Myocyte (in vitro differentiated cells): ENCODE data around the gene TBCD. TPM values are rescaled to one million over a fixed set of nuclear protein-coding genes. Genes with fewer than 3 reads are reported as not detected.
A peak's percentile ranks its signal among the peaks of the same experiment; 100 is the strongest.

Experiments
- DNase-seq: peaks from one replicate; pipeline ENCODE4 v3.0.0-alpha.2; 2012; ENCODE audit warnings: low read depth
- total RNA-seq: library from RNA; depleted of rRNA; stranded (reverse); fragments of >200 nt; gene quantifications from 2 replicates; pipeline ENCODE4 v1.2.3, GENCODE V29; 2014

Gene TBCD
- total RNA-seq, 1 donor from 2014 or later: 25.4 TPM

DNA sequence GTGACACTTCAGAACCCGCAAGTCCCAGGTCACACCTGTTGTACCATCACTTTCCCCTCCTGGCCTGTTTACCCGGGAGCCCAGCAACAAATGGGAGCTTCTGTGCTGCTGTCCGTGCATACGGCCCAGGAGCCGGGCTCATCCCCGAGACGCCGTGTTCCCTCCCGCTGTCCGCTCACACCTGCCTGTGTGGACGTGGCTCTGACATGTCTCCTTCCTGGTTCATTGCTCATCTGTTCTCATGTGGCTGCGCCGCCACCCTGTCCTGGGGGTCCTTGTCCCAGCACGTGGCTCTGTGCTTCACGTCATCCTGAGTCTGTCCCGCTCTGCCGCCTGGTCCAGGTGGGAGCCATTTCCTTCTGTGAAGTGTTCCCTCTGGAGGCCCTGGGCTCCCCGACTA lies 37.9 kb downstream of the TBCD start:
- DNase-seq: no peak

DNA sequence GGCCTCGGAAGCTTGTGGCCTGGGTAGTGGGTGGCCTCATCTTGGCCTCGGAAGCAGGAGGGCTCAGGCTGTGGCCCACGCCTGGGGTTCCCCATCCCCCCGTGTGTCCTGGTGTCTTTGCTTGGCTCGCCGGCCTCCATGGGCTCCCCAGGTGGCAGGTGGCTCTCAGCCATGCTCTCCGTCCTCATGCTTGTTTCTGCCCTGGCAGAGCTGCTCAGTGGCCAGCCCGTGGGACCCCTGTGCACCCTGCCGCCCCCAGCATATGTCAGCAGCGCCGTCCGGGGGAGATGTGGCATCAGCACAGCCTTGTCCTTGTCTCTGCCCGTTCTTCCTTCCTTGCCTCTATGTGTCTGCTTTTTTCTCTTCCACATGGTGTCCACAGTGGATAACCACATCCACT lies 38.5 kb downstream of the TBCD start:
- DNase-seq: no peak

DNA sequence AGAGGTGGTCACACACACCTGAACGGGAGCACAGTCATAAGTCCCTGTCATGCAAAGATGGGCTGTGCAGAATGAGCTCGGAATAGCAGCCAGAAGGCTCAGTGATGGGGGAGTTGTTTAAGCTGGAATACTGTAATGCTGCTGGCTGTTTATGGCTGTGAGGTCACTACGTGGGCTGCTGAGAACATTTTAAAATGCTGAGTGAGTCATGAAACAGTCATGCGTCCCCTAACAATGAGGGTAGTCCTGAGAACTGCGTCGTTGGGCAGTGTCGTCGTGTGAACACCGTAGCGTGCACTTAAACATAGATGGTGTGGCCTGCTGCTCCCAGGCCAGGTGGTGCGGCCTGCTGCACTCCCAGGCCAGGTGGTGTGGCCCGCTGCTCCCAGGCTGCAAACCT lies 39.7 kb downstream of the TBCD start:
- peak; percentile 56 for DNase-seq

DNA sequence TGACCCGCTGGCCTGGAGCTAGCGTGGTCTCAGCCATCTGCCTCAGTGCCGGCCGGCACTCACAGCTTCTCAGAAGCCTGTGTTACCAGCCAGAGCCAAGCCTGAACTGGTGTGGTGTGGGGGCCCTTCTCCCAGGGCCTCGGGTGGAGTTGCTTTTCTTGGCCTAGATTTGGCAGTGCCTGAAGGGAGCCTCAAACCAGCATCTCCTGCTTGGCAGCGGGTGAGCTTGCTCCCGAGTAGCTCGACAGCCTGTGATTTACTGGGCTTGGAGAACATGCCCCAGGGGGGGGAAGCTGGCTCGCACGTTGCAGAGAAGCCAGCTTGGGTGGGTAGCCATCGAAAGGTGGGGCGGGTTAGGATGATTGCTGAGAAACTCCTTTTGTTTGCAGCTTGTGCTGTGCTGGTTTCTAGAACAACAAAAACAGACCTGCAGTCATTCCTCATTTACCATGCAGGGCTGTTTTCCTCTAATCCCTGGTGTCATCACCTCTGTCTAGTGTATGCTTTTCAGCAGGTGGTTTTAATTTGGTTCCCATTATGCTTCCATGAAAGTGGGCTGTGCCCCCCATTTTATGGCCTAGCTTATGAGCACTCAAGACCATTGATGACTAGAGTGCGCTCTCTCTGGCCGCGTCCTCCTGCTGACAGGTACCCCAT lies 42.2 kb downstream of the TBCD start:
- no peak for DNase-seq

DNA sequence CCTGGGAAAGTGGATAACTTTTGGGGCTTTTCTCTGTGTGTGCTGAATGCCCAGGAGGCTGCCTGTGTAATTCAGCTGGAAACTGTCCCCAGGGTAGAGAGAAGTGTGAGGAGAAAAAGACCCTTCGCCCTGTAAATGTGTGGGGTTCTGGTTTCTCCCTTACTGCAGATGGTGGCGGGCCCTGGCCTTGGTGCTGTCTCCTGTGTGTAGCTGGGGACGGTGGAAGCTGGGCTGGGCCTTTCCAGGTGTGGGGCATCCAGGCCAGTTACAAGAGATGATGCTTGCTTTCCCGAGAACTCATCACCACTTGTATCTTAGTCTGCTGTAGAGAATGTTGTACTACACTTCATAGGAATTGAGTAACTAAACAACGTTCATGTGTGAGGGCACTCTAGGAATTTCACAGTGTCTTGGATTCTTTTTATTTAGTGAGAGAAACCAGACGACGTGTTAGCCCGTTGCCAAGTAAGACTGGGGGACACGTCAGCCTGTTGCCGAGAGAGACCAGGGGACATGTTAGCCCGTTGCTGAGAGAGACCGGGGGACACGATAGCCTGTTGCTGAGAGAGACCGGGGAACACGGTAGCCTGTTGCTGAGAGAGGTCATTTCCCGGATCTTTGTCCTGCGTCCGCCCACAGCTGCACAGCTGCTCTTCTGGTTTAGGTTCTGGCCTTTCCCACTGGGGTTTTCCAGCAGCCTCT lies 43.1 kb downstream of the TBCD start:
- DNase-seq: peak; percentile 26

DNA sequence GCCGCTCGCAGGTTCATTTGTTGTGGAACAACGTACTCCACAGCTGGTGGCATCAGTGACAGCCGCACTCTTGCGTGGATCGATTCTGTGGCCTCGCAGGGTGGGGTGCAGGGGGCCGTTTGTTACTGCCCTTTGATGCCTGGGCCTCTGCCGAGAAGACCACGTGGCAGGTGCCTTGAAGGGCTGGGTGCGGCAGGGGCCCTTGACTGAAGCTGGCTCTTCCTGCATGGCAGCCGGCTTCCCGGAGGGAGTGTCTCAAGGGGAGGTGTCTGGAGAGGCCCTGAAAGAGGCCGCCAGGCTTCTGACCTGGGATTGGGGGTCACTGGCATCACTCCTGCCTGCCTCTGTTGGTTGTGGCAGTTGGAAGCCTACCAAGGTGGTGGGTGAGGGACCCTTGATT lies 43.8 kb downstream of the TBCD start:
- no peak for DNase-seq

DNA sequence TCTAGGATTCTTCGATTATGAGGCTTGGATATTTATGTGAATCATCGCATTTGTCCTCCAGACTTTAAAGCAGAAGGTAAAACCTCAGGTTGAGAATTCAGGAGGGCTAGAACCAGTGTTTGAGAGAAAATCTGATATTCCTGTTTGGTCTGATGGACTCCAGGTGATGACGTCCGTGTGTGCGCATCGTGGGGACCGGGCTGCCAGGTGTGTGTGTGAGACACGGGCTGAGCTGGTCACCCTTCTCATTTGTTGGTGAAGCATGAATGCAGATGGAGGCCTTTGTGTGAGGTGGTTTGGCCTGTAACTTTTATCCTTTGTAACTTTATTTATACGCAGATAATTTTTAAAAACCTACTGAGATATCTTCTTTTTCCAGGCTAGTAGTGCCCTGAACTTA lies 45.2 kb downstream of the TBCD start:
- no peak for DNase-seq

DNA sequence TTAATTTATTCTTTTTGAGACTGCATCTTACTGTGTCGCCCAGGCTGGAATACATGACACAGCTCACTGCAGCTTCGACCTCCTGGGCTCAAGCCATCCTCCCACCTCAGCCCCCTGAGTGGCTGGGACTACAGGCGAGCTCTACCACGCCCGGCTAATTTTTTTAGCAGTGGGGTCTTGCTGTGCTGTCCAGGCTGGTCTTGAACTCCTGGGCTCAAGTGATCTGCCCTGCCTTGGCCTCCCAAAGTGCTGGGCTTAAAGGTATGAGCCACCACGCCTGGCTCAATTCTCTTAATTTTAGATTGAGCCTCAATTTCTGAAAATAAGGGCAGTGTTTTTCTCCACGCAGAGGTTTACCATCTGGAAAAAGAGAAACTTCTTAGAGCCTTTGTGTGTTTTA lies 46.9 kb downstream of the TBCD start:
- no peak for DNase-seq

DNA sequence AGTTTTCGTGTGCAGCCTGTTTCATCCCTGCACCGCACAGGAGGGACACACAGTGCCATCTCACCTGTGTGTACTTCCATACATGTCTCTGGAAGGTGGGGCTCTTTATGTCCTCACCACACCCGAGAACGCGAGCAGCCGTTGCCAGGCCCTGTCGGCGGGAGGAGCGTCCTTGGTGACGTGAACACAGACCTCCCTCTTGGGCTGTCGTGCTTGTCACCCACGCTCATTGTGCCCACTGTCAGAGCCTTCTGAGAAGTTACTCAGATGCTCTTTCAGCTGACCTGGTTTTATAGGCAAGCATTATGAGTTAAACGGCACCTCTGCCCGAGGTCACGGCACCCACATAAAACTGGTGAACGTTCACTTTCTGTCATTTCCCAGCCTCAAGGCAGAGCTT lies 47.7 kb downstream of the TBCD start:
- DNase-seq: no peak

DNA sequence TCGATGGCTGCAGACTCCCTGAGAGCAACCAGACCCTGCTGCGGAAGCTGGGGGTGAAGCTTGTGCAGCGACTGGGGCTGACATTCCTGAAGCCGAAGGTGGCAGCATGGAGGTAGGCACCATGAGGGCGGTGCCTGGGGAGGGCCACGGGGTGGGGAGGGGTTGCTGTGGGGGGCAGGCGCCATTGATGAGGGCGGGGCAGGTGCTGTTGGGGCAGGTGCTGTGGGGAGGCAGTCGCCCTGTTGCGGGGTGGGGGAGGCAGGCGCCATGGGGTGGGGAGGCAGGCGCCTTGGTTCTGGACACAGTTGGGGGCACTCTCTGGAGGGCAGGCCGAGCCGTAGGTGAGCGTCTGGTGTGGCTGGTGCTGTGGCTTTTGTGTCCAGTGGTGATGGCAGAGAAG lies 49.0 kb downstream of the TBCD start:
- no peak for DNase-seq

DNA sequence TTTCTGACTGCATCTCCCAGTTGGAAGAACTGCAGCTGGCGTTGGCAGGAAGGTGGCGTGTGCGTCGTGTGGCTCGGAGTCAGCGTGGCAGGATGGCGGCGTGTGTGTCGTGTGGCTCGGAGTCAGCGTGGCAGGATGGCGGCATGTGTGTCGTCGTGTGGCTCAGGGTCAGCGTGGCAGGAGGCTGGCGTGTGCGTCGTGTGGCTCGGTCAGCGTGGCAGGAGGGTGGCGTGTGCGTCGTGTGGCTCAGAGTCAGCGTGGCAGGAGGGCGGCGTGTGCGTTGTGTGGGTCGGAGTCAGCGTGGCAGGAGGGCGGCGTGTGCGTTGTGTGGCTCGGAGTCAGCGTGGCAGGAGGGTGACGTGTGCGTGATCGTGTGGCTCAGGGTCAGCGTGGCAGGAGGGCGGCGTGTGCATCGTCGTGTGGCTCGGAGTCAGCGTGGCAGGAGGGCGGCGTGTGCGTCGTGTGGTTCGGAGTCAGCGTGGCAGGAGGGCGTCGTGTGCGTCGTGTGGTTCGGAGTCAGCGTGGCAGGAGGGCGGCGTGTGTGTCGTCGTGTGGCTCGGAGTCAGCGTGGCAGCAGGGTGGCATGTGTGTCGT lies 49.6 kb downstream of the TBCD start:
- no peak for DNase-seq

DNA sequence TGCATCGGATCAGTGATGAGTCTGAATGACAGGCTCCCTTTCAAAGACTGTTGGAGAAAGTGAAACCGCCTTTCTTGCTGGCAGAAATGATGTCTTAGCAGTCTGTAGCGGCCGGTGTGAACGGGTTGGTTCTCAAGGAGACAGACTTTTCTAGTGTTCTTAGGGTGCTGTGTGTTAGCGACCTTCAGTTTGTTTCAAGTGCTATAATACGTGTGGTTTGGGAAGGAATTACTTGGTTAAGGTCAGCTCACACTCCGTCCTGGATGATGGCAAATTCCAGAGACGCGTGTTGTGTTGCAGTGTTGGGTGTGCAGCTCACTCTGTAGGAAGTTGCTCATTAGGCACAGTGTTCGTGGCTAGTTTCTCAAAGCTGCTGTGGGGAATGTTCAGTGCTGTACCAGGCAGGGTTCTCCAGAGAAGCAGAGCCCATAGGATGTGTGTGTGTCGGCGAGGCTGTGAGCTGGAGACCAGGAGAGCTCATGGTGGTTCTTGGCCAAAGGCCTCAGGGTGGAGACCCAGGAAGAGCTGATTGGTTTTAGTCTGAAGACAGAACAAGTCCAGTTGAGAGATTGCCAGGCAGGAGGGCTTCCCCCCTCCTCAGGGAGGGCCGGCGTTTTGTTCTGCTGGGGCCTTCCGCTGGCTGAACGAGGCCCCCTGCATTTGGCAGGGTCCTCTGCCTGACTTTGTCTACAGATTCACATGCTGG lies 50.4 kb downstream of the TBCD start:
- no peak for DNase-seq

DNA sequence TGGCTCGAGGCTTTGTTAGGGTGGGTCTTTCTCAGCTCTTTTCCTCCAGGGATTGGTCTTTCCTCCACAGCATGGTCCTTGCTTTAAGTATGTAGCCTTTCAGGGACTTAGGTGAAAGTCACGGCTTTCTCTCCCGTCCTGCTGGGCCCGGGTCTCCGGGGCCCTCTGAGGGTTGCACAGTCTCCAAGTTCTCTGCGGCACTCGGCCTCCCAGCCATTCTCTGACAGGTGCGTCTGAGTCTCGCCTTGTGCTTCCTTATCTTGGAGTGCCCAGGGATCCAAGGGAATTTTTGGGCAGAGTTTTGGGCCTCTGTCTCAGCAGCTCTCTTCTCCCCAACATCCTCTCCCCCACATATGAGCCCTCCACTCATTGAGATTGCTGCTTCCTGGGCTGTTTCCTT lies 51.3 kb downstream of the TBCD start:
- no peak for DNase-seq

DNA sequence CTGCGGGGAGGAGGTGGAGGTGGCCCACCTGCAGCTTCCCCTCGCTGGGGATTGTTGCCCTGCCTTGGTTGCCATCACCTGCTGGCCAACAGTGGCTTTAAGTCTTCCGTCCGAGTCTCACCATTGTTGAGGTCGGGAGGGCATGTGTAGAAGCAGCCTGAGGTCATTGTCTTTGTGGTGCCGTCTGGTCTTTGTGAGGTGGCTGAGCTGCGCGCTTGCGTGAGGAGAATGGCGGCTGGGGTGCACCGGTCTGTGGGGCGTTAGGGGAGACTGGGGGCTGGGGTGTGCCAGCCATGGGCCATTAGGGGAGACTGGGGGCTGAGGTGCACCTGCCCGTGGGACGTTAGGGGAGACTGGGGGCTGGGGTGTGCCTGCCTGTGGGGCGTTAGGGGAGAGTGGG lies 51.7 kb downstream of the TBCD start:
- DNase-seq: no peak

DNA sequence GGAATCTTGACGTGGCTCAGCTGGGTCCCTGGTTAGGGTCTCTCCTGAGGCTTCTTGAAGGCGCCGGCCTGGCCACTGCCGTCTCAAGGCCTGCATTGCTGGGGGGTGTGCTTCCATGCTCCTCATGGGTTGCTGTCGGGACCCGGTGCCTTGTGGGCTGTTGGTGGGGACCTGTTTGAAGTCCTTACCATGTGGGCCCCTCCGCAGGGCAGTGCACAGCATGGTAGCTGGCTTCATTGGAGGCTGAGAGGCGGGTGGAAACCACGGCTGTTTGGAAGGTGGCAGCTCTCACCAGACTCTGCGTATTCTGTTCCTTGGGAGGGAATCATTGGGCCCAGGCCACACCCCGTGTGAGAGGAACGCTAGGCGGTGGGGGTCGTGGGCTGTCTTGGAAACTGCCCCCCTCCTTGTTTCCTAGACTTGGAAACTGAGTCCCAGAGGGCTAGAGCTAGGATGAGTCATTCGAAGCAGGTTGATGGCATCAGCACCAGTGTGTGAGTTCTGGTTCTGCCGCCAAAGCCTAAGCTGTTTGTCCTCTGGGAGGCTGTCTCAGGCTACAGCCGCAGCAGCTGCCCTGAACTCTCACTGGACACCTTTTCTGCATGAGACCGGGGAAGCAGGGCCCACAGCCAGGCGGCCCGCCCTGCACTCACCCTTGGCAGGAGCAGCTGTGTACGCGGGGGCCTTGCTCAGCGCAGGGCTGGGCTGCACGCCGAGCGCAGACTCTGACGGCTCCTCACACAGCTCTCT lies 52.8 kb downstream of the TBCD start:
- DNase-seq: peak; percentile 69

DNA sequence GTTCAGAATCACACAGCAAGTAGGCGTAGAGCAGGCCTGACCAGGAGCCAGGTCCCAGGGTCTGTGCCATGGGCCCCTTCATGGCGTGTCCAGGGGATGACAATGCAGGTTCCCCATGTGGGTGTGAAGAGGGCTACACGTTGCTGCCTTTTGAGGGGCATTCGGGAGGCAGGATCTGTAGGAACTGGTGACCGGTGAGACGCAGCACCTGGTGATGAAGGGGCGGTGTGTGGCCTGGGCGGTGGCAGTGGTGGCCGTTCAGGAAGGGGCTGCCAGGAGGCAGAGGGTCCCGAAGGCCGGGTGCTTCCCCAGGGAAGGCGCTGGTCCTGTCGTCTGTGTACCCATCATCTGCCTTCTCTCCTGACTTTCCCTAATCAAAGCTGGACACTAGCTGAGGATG lies 53.4 kb downstream of the TBCD start:
- DNase-seq: no peak

DNA sequence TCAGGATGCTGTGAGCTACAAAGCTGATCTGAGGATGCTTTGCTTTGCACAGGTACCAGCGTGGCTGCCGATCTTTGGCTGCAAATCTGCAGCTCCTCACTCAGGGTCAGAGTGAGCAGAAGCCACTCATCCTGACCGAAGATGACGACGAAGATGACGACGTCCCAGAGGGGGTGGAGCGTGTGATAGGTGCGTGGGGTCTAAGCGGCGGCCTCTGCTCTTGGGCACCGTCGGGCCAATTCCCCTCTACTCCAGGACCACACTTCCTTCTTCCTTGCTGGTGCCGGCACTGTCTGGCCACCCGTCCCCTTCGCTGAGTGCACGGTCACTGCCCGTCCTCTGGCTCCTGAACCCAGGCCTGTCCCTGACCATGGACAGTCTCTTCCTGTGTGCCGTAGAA lies 54.0 kb downstream of the TBCD start:
- DNase-seq: no peak

DNA sequence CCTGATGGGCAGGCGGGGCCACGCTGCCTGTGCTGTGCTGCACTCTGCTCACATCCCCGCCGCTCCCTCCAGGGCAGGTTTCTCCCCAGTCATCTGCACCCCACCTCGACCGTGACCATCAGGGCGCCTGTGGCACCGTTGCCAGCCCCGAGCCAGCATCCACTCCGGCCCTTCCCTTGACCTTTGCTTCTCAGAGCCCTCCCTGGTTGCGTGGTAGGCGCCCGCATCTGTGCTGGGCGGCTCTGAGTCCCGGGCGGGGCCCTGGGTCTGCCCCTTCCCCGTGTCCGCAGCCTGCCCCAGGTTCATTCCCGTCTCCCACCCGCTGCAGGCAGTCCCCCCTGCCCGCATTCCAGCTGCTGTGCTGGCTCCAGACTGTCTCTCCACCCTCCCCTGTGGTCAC lies 54.8 kb downstream of the TBCD start:
- DNase-seq: no peak

DNA sequence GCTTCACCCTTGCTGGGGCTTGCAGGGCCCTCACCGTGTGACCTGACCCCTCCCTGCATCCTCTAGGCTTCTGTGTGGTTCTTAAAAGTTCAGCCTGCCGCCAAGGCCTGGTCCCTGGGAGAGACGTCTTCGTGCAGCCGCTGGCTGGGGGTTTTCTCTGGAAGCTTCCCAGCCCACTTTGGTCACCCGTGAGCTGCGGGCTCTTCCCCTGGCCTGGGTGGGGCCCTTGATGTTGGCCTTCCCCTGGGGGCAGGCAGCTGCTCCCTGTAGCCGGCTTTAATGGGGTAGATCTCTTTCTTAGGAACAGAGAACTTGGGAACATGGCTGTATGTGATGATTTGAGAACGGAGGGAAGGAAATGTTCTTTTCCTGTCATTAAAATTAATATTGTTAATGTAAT lies 55.2 kb downstream of the TBCD start:
- no peak for DNase-seq

DNA sequence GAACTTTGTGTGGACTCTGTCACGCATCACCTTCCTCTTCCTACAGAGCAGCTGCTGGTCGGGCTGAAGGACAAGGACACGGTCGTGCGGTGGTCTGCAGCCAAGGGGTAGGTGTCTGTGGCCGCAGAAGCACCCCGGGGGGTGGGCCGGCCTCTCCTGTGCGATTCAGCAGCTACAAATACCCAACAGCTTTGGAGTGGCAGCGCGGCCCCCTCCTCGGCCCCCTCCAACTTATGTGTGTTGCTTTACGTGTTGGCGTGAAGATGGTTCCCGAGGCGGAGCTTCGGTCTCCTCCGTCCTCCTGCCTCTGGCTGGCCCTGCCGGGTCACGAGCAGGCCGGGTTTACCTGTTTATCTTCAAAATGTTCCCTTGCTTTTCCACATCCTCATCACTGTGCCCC lies 55.7 kb downstream of the TBCD start:
- DNase-seq: no peak

DNA sequence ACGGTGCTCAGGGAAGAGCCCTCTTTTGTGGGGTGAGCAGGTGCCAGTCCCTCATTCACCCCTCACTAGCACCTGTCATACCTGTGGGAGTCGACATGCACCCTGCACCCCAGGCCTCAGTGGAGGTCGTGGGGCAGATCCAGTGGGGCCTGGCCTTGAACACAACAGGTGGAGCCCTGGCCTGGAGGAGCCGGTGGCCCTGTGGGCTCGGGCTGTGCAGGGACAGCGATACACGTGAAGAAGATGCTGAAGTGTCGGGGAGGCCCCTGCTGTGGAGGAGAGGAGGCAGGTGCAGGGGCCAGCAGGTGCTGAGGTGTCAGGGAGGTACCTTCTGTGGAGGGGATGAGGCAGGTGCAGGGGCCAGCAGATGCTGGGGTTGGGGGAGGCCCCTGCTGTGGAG lies 56.1 kb downstream of the TBCD start:
- no peak for DNase-seq
